Liver (tissue), 9 donors: ENCODE measurements around the gene CCDC102B. TPM values are rescaled to one million over a fixed set of nuclear protein-coding genes. Genes with fewer than 3 reads are reported as not detected.

ENCODE experiments used
- DNase-seq: peaks from one replicate; pipeline ENCODE4 v3.0.0-alpha.2; 2017; ENCODE audit warnings: low spot score
- H3K27ac ChIP-seq, 2 donors: one replicate each; pipeline ENCODE4 v1.7.0; 2013; ENCODE audit warnings: inconsistent platforms in 2 of 2, low read length in 2 of 2, control low read depth in 1 of 2, low read depth in 1 of 2, mild to moderate bottlenecking in 1 of 2
- H3K27me3 ChIP-seq, 4 donors: one replicate each; pipeline versions ENCODE4 v1.6.1 to v1.7.0; 2013; ENCODE audit warnings: low read length in 3 of 4, inconsistent platforms in 1 of 4, mild to moderate bottlenecking in 1 of 4, moderate library complexity in 1 of 4; ENCODE audit not compliant: control insufficient read depth in 4 of 4, insufficient read depth in 4 of 4
- H3K36me3 ChIP-seq, 4 donors: one replicate each; pipeline versions ENCODE4 v1.6.1 to v1.7.0; 2013; ENCODE audit warnings: low read length in 3 of 4, mild to moderate bottlenecking in 3 of 4, low read depth in 1 of 4, moderate library complexity in 1 of 4; ENCODE audit not compliant: control insufficient read depth in 4 of 4, insufficient read depth in 3 of 4
- H3K4me1 ChIP-seq, 4 donors: one replicate each; pipeline versions ENCODE4 v1.6.1 to v1.7.0; 2013; ENCODE audit warnings: low read length in 3 of 4, mild to moderate bottlenecking in 3 of 4, moderate library complexity in 1 of 4; ENCODE audit not compliant: control insufficient read depth in 4 of 4, insufficient read depth in 4 of 4
- H3K4me3 ChIP-seq, 3 donors: one replicate each; pipeline versions ENCODE4 v1.6.1 to v1.7.0; 2013; ENCODE audit warnings: low read length in 3 of 3, control low read depth in 1 of 3, low read depth in 1 of 3, mild to moderate bottlenecking in 1 of 3
- H3K9ac ChIP-seq, 2 donors: one replicate each; pipeline ENCODE4 v1.7.0; 2013; ENCODE audit warnings: low read length in 2 of 2, mild to moderate bottlenecking in 2 of 2, moderate library complexity in 2 of 2, control low read depth in 1 of 2, low read depth in 1 of 2
- H3K9me3 ChIP-seq, 4 donors: one replicate each; pipeline versions ENCODE4 v1.6.1 to v1.7.0; 2013; ENCODE audit warnings: low read length in 3 of 4; ENCODE audit not compliant: control insufficient read depth in 4 of 4
- EGR1 ChIP-seq, 2 donors: IDR thresholded peaks; 2 replicates each; pipeline ENCODE4 v1.6.1; 2016 to 2018; ENCODE audit warnings: antibody characterized with exemption in 2 of 2, low read depth in 2 of 2
- FOXA1 ChIP-seq: IDR thresholded peaks from 2 replicates; pipeline ENCODE4 v1.6.1; 2016; ENCODE audit warnings: antibody characterized with exemption
- FOXA2 ChIP-seq: IDR thresholded peaks from 2 replicates; pipeline ENCODE4 v1.6.1; 2016; ENCODE audit warnings: antibody characterized with exemption
- GABPA ChIP-seq, 2 donors: IDR thresholded peaks in 1 of 2; conservative IDR thresholded peaks in 1 of 2; 2 replicates each; pipeline ENCODE4 v1.6.1; 2016; ENCODE audit warnings: antibody characterized with exemption in 2 of 2, mild to moderate bottlenecking in 1 of 2, moderate library complexity in 1 of 2
- HNF4A ChIP-seq, 2 donors: conservative IDR thresholded peaks; 2 replicates each; pipeline ENCODE4 v1.6.1; 2016; ENCODE audit warnings: antibody characterized with exemption in 2 of 2, mild to moderate bottlenecking in 2 of 2
- HNF4G ChIP-seq: IDR thresholded peaks from 2 replicates; pipeline ENCODE4 v1.6.1; 2016; ENCODE audit warnings: antibody characterized with exemption
- JUND ChIP-seq, 2 donors: IDR thresholded peaks; 2 replicates each; pipeline ENCODE4 v1.6.1; 2016; ENCODE audit warnings: antibody characterized with exemption in 2 of 2
- NR2F2 ChIP-seq: IDR thresholded peaks from 2 replicates; pipeline ENCODE4 v1.6.1; 2016; ENCODE audit warnings: antibody characterized with exemption
- RAD21 ChIP-seq, 2 donors: IDR thresholded peaks; 2 replicates each; pipeline ENCODE4 v1.6.1; 2016; ENCODE audit warnings: antibody characterized with exemption in 2 of 2, mild to moderate bottlenecking in 2 of 2
- RXRA ChIP-seq, 2 donors: IDR thresholded peaks; 2 replicates each; pipeline ENCODE4 v1.6.1; 2017 to 2018; ENCODE audit warnings: antibody characterized with exemption in 2 of 2, mild to moderate bottlenecking in 1 of 2
- SP1 ChIP-seq: IDR thresholded peaks from 2 replicates; pipeline ENCODE4 v1.6.1; 2018; ENCODE audit warnings: antibody characterized with exemption, mild to moderate bottlenecking
- TAF1 ChIP-seq: conservative IDR thresholded peaks from 2 replicates; pipeline ENCODE4 v1.6.1; 2016; ENCODE audit warnings: antibody characterized with exemption, mild to moderate bottlenecking
- YY1 ChIP-seq: IDR thresholded peaks from 2 replicates; pipeline ENCODE4 v1.6.1; 2016; ENCODE audit warnings: antibody characterized with exemption, mild to moderate bottlenecking
- WGBS: extraction: QIAGEN DNeasy Blood & Tissue Kit; methylation state at CpG from one replicate; pipeline ENCODE4 v1.1.7; 2013; 5-methylcytosine and 5-hydroxymethylcytosine counted together
- polyA plus RNA-seq, 2 donors: library from polyadenylated mRNA; stranded (reverse) in 1 of 2; unstranded in 1 of 2; fragments of 200-250 nt in 1 of 2; fragments of >200 nt in 1 of 2; fragmentation: Nextera tagmentation in 1 of 2; extraction: Ambion mirVana in 1 of 2; gene quantifications; one replicate each; pipeline versions ENCODE4 v1.2.1 to v1.2.3, GENCODE V29; 2013 to 2015
- total RNA-seq, 2 donors: library from RNA; depleted of rRNA; stranded (reverse); fragments of >200 nt; gene quantifications; one replicate each; pipeline ENCODE4 v1.2.3, GENCODE V29; 2014
- TF ChIP-seq, protein P1 (sequence below): IDR thresholded peaks from 2 replicates; pipeline ENCODE4 v1.6.1; 2016; ENCODE audit warnings: antibody characterized with exemption
- TF ChIP-seq, protein P2 (sequence below): IDR thresholded peaks from 2 replicates; pipeline ENCODE4 v1.6.1; 2016; ENCODE audit warnings: antibody characterized with exemption
- TF ChIP-seq, protein P3 (sequence below): IDR thresholded peaks from 2 replicates; pipeline ENCODE4 v1.6.1; 2016; ENCODE audit warnings: antibody characterized with exemption, mild to moderate bottlenecking
- TF ChIP-seq, protein P4 (sequence below): IDR thresholded peaks from 2 replicates; pipeline ENCODE4 v1.6.1; 2016; ENCODE audit warnings: antibody characterized with exemption
- donor health status: healthy.
- donor health status: healthy.
- donor health status: healthy.
- donor health status: healthy.
- donor health status: healthy.

Gene CCDC102B
- total and polyA plus RNA-seq, 4 donors, result 0.54 to 4.5 (median 1.4) TPM

DNA sequence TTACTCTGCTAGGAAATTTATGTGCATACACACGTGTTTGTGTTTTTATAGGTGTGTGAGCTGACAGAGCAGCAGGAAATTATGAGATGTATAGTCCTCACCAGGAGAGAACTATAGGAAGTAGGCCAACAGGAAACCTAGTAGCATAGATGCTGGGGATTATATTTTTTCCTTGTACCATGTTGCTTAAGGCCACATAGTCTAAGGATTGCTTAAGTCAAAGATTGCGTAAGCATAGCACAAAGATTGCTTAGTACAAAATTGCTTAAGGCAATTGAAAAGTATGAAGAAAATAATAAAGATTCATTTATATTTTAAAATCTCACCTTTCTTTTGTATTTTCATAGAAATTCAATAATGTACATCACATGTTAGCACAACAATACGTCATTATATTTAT lies 18.7 kb upstream of the CCDC102B start:
- no peaks in the 10 kb centered on the region for H3K4me1 ChIP-seq
- no peak overlapping the region for H3K27ac ChIP-seq
- no peaks in the 10 kb centered on the region for H3K27me3 ChIP-seq
- H3K9me3 ChIP-seq, result no peaks in the 10 kb centered on the region
- no peak overlapping the region for H3K4me3 ChIP-seq
- no peaks in the 10 kb centered on the region for H3K36me3 ChIP-seq
- WGBS, result 71% methylated on average over 3 of the region's 3 CpGs
- TF ChIP-seq HNF4A (conservative IDR thresholded peaks at IDR 0.05), result no peak
- no peak for TF ChIP-seq NR2F2
- no peak for TF ChIP-seq RAD21 (IDR thresholded peaks at IDR 0.05)
- TF ChIP-seq GABPA (IDR thresholded peaks at IDR 0.05 in 1 of 2, conservative IDR thresholded peaks at IDR 0.05 in 1 of 2), result no peak
- no peak for TF ChIP-seq FOXA1
- no peak for DNase-seq
- no peak overlapping the region for H3K9ac ChIP-seq

DNA sequence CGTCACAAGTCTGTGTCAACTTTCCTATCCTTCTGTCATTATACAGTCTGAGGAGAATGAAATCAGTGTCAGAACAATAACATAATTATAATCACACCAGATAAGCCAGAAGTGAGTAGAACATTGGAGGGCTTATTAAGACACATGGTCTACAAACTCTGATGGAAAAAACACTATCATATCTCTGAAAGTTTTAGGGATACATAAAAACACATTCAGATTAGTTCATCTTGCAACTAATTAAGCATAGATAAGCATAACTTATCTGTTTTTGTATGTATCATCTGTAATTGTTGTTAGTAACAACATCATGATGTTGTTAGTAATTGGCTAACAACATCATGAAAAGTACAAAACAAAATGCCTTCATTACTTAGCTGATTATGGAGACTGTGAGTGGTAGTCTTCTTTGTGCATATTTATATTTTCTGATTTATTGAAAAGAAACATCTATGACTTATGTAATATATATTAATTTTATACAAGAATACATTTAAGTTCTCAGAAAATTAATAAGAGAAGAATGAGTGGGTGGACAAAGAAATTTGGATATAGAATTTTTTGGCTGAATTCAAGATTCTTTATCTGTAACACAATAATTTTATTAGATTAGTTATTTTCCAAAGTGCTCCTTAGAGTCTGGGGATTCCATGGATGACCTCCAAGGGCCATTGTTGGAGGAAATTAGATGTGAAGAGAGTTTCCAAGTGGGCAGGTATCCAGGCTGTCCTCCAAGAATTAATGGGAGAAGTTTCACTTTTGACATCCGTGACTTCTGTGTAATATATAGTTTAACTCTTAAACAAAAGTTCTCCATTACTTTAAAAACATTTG lies 16.9 kb upstream of the CCDC102B start:
- no peak overlapping the region for H3K4me3 ChIP-seq
- WGBS, result 70% methylated on average over 2 of the region's 2 CpGs
- no peak overlapping the region for H3K27ac ChIP-seq

DNA sequence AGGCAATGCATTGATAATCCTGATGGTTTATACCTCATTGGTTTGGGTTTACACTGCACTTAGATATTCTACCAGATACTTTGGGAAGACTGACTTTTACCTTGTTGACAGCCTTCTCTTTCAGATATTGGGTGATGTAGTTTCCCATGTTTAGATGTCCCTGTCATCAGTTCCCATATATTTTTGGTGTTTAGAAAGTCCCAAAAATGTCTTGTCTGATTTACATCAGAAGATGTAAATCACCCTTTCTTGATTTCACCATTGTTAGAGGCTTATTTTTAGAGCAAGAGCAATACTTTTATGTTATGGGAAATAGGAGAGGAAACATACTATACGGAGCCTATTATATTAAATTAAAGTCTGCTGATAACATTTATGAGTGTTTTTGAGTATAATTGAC lies 14.4 kb upstream of the CCDC102B start:
- no peak for TF ChIP-seq TAF1
- TF ChIP-seq YY1, result no peak
- Histone ChIP-seq H3K36me3 (no peaks in the 10 kb centered on the region), H3K27ac (no peak overlapping the region), H3K4me1 (no peaks in the 10 kb centered on the region), H3K4me3 (no peak overlapping the region), H3K9ac (no peak overlapping the region), H3K9me3 (no peaks in the 10 kb centered on the region), H3K27me3 (no peaks in the 10 kb centered on the region)
- WGBS, result 80% methylated on average over 1 of the region's 1 CpG
- DNase-seq, result no peak

More for the DNA sequence above, 16.9 kb upstream of the CCDC102B start:
- Histone ChIP-seq H3K9ac (no peak overlapping the region), H3K27me3 (no peaks in the 10 kb centered on the region), H3K9me3 (no peaks in the 10 kb centered on the region), H3K4me1 (no peaks in the 10 kb centered on the region), H3K36me3 (no peaks in the 10 kb centered on the region)
- TF ChIP-seq, protein P1, sequence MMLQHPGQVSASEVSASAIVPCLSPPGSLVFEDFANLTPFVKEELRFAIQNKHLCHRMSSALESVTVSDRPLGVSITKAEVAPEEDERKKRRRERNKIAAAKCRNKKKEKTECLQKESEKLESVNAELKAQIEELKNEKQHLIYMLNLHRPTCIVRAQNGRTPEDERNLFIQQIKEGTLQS, result no peak
- no peak for TF ChIP-seq FOXA2
- no peak for TF ChIP-seq GABPA (IDR thresholded peaks at IDR 0.05 in 1 of 2, conservative IDR thresholded peaks at IDR 0.05 in 1 of 2)
- no peak for TF ChIP-seq YY1
- TF ChIP-seq SP1, result no peak
- no peak for TF ChIP-seq EGR1 (IDR thresholded peaks at IDR 0.05; ENCODE audit: low read depth in 2 of 2)
- TF ChIP-seq TAF1, result no peak
- no peak for TF ChIP-seq HNF4G
- TF ChIP-seq, protein P2, sequence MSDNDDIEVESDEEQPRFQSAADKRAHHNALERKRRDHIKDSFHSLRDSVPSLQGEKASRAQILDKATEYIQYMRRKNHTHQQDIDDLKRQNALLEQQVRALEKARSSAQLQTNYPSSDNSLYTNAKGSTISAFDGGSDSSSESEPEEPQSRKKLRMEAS, result no peak
- TF ChIP-seq HNF4A (conservative IDR thresholded peaks at IDR 0.05), result no peak
- no peak for DNase-seq

DNA sequence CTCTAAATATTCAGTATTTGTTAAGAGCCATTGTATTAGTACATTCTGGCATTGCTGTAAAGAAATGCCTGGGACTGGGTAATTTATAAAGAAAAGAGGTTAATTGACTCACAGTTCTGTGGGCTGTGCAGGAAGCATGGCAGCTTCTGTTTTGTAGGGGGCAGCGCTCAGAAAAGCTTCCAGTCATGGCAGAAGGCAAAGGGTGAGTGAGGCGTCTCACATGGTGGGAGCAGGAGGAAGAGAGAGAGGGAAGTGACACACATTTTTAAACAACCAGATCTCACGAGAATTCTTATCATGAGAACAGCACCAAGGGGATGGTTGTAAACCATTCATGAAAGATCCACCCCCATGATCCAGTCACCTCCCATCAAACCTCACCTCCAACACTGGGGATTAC lies 13.8 kb upstream of the CCDC102B start:
- H3K27me3 ChIP-seq, result no peaks in the 10 kb centered on the region
- H3K36me3 ChIP-seq, result no peaks in the 10 kb centered on the region
- H3K4me1 ChIP-seq, result no peaks in the 10 kb centered on the region
- no peak overlapping the region for H3K4me3 ChIP-seq
- H3K27ac ChIP-seq, result no peak overlapping the region
- WGBS, result 82% methylated on average over 3 of the region's 3 CpGs
- no peak overlapping the region for H3K9ac ChIP-seq
- DNase-seq, result no peak
- TF ChIP-seq, protein P3, sequence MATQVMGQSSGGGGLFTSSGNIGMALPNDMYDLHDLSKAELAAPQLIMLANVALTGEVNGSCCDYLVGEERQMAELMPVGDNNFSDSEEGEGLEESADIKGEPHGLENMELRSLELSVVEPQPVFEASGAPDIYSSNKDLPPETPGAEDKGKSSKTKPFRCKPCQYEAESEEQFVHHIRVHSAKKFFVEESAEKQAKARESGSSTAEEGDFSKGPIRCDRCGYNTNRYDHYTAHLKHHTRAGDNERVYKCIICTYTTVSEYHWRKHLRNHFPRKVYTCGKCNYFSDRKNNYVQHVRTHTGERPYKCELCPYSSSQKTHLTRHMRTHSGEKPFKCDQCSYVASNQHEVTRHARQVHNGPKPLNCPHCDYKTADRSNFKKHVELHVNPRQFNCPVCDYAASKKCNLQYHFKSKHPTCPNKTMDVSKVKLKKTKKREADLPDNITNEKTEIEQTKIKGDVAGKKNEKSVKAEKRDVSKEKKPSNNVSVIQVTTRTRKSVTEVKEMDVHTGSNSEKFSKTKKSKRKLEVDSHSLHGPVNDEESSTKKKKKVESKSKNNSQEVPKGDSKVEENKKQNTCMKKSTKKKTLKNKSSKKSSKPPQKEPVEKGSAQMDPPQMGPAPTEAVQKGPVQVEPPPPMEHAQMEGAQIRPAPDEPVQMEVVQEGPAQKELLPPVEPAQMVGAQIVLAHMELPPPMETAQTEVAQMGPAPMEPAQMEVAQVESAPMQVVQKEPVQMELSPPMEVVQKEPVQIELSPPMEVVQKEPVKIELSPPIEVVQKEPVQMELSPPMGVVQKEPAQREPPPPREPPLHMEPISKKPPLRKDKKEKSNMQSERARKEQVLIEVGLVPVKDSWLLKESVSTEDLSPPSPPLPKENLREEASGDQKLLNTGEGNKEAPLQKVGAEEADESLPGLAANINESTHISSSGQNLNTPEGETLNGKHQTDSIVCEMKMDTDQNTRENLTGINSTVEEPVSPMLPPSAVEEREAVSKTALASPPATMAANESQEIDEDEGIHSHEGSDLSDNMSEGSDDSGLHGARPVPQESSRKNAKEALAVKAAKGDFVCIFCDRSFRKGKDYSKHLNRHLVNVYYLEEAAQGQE, result no peak
- TF ChIP-seq JUND (IDR thresholded peaks at IDR 0.05) (no peak), RXRA (IDR thresholded peaks at IDR 0.05) (no peak), GABPA (IDR thresholded peaks at IDR 0.05 in 1 of 2, conservative IDR thresholded peaks at IDR 0.05 in 1 of 2) (no peak), TAF1 (no peak), NR2F2 (no peak), FOXA2 (no peak), SP1 (no peak), FOXA1 (no peak)
- TF ChIP-seq, protein P4, sequence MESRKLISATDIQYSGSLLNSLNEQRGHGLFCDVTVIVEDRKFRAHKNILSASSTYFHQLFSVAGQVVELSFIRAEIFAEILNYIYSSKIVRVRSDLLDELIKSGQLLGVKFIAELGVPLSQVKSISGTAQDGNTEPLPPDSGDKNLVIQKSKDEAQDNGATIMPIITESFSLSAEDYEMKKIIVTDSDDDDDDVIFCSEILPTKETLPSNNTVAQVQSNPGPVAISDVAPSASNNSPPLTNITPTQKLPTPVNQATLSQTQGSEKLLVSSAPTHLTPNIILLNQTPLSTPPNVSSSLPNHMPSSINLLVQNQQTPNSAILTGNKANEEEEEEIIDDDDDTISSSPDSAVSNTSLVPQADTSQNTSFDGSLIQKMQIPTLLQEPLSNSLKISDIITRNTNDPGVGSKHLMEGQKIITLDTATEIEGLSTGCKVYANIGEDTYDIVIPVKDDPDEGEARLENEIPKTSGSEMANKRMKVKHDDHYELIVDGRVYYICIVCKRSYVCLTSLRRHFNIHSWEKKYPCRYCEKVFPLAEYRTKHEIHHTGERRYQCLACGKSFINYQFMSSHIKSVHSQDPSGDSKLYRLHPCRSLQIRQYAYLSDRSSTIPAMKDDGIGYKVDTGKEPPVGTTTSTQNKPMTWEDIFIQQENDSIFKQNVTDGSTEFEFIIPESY, result no peak
- TF ChIP-seq, protein P2, result no peak
- no peaks in the 10 kb centered on the region for H3K9me3 ChIP-seq
